ENCODE measurements around the gene FBLN2. TPM values are rescaled to one million over a fixed set of nuclear protein-coding genes. Genes with fewer than 3 reads are reported as not detected.

FBLN2 gene
- total and polyA plus RNA-seq, 4 donors, result 1.3 to 9.1 (median 4.3) TPM

DNA sequence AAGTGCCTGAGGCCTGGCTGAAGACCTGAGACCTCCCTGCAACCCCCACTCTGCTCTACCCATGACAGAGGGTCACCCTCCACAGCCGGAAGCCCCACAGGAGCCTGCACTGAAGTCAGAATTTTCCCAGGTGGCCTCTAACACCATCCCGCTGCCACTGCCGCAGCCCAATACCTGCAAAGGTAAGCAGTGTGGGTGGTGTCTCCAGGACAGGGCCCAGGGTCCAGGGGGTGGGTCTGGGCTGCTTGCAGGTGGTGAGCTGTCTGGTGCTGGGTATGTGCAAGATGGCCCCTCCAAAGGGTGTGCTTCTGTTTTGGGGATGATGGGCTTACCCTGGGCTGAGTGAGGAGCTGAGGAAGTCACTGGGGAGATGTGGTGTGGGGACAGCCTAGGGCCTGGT, 69.9 kb downstream of the FBLN2 start:
- Histone ChIP-seq H3K4me3 (ENCODE audit: low read depth in 1 of 3, low read length in 3 of 3) (no peak overlapping the region), H3K27me3 (ENCODE audit: control insufficient read depth in 4 of 4, insufficient read depth in 4 of 4, low read length in 3 of 4) (no peaks in the 10 kb centered on the region), H3K36me3 (ENCODE audit: control insufficient read depth in 4 of 4, insufficient read depth in 3 of 4, low read depth in 1 of 4, low read length in 3 of 4) (no peaks in the 10 kb centered on the region), H3K9me3 (ENCODE audit: control insufficient read depth in 4 of 4, low read length in 3 of 4) (no peaks in the 10 kb centered on the region), H3K4me1 (ENCODE audit: control insufficient read depth in 4 of 4, insufficient read depth in 4 of 4, low read length in 3 of 4) (no peaks in the 10 kb centered on the region), H3K27ac (ENCODE audit: low read depth in 1 of 2, low read length in 2 of 2) (no peak overlapping the region), H3K9ac (ENCODE audit: low read depth in 1 of 2, low read length in 2 of 2) (no peak overlapping the region)
- WGBS, result 94% methylated on average over 3 of the region's 3 CpGs
- TF ChIP-seq HNF4G (IDR thresholded peaks at IDR 0.05) (no peak), RAD21 (IDR thresholded peaks at IDR 0.05) (no peak), EGR1 (IDR thresholded peaks at IDR 0.05; ENCODE audit: low read depth in 2 of 2) (no peak), YY1 (IDR thresholded peaks at IDR 0.05) (no peak), FOXA1 (IDR thresholded peaks at IDR 0.05) (no peak), NR2F2 (IDR thresholded peaks at IDR 0.05) (no peak), HNF4A (conservative IDR thresholded peaks at IDR 0.05) (no peak), JUND (IDR thresholded peaks at IDR 0.05) (no peak), FOXA2 (IDR thresholded peaks at IDR 0.05) (no peak), GABPA (IDR thresholded peaks at IDR 0.05 in 1 of 2, conservative IDR thresholded peaks at IDR 0.05 in 1 of 2) (no peak), TAF1 (conservative IDR thresholded peaks at IDR 0.05) (no peak), SP1 (IDR thresholded peaks at IDR 0.05) (no peak), RXRA (IDR thresholded peaks at IDR 0.05) (no peak)
- TF ChIP-seq, protein P1, sequence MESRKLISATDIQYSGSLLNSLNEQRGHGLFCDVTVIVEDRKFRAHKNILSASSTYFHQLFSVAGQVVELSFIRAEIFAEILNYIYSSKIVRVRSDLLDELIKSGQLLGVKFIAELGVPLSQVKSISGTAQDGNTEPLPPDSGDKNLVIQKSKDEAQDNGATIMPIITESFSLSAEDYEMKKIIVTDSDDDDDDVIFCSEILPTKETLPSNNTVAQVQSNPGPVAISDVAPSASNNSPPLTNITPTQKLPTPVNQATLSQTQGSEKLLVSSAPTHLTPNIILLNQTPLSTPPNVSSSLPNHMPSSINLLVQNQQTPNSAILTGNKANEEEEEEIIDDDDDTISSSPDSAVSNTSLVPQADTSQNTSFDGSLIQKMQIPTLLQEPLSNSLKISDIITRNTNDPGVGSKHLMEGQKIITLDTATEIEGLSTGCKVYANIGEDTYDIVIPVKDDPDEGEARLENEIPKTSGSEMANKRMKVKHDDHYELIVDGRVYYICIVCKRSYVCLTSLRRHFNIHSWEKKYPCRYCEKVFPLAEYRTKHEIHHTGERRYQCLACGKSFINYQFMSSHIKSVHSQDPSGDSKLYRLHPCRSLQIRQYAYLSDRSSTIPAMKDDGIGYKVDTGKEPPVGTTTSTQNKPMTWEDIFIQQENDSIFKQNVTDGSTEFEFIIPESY (IDR thresholded peaks at IDR 0.05), result no peak
- TF ChIP-seq, protein P2, sequence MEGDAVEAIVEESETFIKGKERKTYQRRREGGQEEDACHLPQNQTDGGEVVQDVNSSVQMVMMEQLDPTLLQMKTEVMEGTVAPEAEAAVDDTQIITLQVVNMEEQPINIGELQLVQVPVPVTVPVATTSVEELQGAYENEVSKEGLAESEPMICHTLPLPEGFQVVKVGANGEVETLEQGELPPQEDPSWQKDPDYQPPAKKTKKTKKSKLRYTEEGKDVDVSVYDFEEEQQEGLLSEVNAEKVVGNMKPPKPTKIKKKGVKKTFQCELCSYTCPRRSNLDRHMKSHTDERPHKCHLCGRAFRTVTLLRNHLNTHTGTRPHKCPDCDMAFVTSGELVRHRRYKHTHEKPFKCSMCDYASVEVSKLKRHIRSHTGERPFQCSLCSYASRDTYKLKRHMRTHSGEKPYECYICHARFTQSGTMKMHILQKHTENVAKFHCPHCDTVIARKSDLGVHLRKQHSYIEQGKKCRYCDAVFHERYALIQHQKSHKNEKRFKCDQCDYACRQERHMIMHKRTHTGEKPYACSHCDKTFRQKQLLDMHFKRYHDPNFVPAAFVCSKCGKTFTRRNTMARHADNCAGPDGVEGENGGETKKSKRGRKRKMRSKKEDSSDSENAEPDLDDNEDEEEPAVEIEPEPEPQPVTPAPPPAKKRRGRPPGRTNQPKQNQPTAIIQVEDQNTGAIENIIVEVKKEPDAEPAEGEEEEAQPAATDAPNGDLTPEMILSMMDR (IDR thresholded peaks at IDR 0.05; ENCODE audit: low read depth, low read length, missing input control), result no peak
- TF ChIP-seq, protein P3, sequence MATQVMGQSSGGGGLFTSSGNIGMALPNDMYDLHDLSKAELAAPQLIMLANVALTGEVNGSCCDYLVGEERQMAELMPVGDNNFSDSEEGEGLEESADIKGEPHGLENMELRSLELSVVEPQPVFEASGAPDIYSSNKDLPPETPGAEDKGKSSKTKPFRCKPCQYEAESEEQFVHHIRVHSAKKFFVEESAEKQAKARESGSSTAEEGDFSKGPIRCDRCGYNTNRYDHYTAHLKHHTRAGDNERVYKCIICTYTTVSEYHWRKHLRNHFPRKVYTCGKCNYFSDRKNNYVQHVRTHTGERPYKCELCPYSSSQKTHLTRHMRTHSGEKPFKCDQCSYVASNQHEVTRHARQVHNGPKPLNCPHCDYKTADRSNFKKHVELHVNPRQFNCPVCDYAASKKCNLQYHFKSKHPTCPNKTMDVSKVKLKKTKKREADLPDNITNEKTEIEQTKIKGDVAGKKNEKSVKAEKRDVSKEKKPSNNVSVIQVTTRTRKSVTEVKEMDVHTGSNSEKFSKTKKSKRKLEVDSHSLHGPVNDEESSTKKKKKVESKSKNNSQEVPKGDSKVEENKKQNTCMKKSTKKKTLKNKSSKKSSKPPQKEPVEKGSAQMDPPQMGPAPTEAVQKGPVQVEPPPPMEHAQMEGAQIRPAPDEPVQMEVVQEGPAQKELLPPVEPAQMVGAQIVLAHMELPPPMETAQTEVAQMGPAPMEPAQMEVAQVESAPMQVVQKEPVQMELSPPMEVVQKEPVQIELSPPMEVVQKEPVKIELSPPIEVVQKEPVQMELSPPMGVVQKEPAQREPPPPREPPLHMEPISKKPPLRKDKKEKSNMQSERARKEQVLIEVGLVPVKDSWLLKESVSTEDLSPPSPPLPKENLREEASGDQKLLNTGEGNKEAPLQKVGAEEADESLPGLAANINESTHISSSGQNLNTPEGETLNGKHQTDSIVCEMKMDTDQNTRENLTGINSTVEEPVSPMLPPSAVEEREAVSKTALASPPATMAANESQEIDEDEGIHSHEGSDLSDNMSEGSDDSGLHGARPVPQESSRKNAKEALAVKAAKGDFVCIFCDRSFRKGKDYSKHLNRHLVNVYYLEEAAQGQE (IDR thresholded peaks at IDR 0.05), result no peak
- TF ChIP-seq, protein P4, sequence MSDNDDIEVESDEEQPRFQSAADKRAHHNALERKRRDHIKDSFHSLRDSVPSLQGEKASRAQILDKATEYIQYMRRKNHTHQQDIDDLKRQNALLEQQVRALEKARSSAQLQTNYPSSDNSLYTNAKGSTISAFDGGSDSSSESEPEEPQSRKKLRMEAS (IDR thresholded peaks at IDR 0.05), result no peak
- TF ChIP-seq, protein P5, sequence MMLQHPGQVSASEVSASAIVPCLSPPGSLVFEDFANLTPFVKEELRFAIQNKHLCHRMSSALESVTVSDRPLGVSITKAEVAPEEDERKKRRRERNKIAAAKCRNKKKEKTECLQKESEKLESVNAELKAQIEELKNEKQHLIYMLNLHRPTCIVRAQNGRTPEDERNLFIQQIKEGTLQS (IDR thresholded peaks at IDR 0.05), result no peak
- DNase-seq (ENCODE audit: low spot score), result no peak
